Smooth muscle cell (in vitro differentiated cells): ENCODE results near the gene ERCC6. TPM values are rescaled to one million over a fixed set of nuclear protein-coding genes. Genes with fewer than 3 reads are reported as not detected.

ENCODE experiments used
- DNase-seq: peaks from one replicate; lab custom pipeline; 2025; ENCODE audit not compliant: unreplicated experiment; lab: John Stamatoyannopoulos, UW
- H2AFZ ChIP-seq: fragments of 200-600 bp; sonication (generic); 2 replicates; pipeline ENCODE4 v1.6.0; 2016; ENCODE audit warnings: antibody characterized with exemption, low read depth, mild to moderate bottlenecking
- H3F3A ChIP-seq: fragments of 200-600 bp; sonication (generic); 2 replicates; pipeline ENCODE4 v1.6.0; 2017; ENCODE audit warnings: antibody characterized with exemption, low read depth
- H3K27ac ChIP-seq: fragments of 200-600 bp; sonication (generic); 2 replicates; pipeline ENCODE4 v1.5.1; 2016; ENCODE audit warnings: low read depth, mild to moderate bottlenecking
- H3K27me3 ChIP-seq: fragments of 200-600 bp; sonication (generic); 2 replicates; pipeline ENCODE4 v1.6.1; 2016; ENCODE audit warnings: low read depth, mild to moderate bottlenecking
- H3K36me3 ChIP-seq: fragments of 200-600 bp; sonication (generic); 2 replicates; pipeline ENCODE4 v1.5.1; 2016; ENCODE audit warnings: low read depth
- H3K4me1 ChIP-seq: fragments of 200-600 bp; sonication (generic); 2 replicates; pipeline ENCODE4 v1.5.1; 2016; ENCODE audit warnings: low read depth
- H3K4me2 ChIP-seq: fragments of 200-600 bp; sonication (generic); 2 replicates; pipeline ENCODE4 v1.6.0; 2016; ENCODE audit warnings: mild to moderate bottlenecking
- H3K4me3 ChIP-seq: fragments of 200-600 bp; sonication (generic); 2 replicates; pipeline ENCODE4 v1.5.1; 2016; ENCODE audit warnings: mild to moderate bottlenecking
- H3K79me2 ChIP-seq: fragments of 200-600 bp; sonication (generic); 2 replicates; pipeline ENCODE4 v1.6.0; 2016; ENCODE audit warnings: low read depth, mild to moderate bottlenecking
- H3K9ac ChIP-seq: fragments of 200-600 bp; sonication (generic); 2 replicates; pipeline ENCODE4 v1.6.0; 2016; ENCODE audit warnings: low read depth
- H3K9me3 ChIP-seq: fragments of 200-600 bp; sonication (generic); replicated peaks from 2 replicates; pipeline ENCODE4 v1.5.1; 2016; ENCODE audit warnings: low read depth
- H4K20me1 ChIP-seq: fragments of 200-600 bp; sonication (generic); 2 replicates; pipeline ENCODE4 v1.6.0; 2016; ENCODE audit warnings: low read depth
- WGBS: methylation state at CpG from one replicate; pipeline ENCODE4 v1.1.7; 2016; ENCODE audit warnings: low lambda C conversion rate; 5-methylcytosine and 5-hydroxymethylcytosine counted together
- polyA plus RNA-seq: library from polyadenylated mRNA; unstranded; fragments of >200 nt; fragmentation: Nextera tagmentation; extraction: Ambion mirVana; gene quantifications from 2 replicates; pipeline ENCODE4 v1.2.1, GENCODE V29; 2016
- total RNA-seq: library from RNA; depleted of rRNA; stranded (reverse); fragments of >200 nt; gene quantifications from 2 replicates; pipeline ENCODE4 v1.2.3, GENCODE V29; 2014
- TF ChIP-seq, protein P1 (sequence below): fragments of 200-600 bp; sonication (generic); IDR thresholded peaks from 2 replicates; pipeline ENCODE4 v1.5.1; 2017; ENCODE audit warnings: borderline replicate concordance, mild to moderate bottlenecking, antibody characterized with exemption; ENCODE audit not compliant: insufficient read depth, poor library complexity, severe bottlenecking

Gene ERCC6
- total and polyA plus RNA-seq, 2 experiments from 2014 or later: 7.2 to 14.9 TPM

- WGBS: 96% methylated on average over 2 of the region's 2 CpGs
- Histone ChIP-seq H3K27me3 (no peaks in the 10 kb centered on the region), H3K9ac (no peak overlapping the region), H3K36me3 (no peaks in the 10 kb centered on the region), H3K4me1 (no peaks in the 10 kb centered on the region), H2AFZ (no peak overlapping the region), H3K9me3 (no peaks in the 10 kb centered on the region), H3K4me3 (no peak overlapping the region), H3K27ac (no peak overlapping the region), H4K20me1 (peaks cover 84% of the 10 kb centered on the region), H3K4me2 (no peak overlapping the region), H3K79me2 (no peaks in the 10 kb centered on the region), H3F3A (no peaks in the 10 kb centered on the region)
- DNase-seq: no peak
- TF ChIP-seq, protein P1, sequence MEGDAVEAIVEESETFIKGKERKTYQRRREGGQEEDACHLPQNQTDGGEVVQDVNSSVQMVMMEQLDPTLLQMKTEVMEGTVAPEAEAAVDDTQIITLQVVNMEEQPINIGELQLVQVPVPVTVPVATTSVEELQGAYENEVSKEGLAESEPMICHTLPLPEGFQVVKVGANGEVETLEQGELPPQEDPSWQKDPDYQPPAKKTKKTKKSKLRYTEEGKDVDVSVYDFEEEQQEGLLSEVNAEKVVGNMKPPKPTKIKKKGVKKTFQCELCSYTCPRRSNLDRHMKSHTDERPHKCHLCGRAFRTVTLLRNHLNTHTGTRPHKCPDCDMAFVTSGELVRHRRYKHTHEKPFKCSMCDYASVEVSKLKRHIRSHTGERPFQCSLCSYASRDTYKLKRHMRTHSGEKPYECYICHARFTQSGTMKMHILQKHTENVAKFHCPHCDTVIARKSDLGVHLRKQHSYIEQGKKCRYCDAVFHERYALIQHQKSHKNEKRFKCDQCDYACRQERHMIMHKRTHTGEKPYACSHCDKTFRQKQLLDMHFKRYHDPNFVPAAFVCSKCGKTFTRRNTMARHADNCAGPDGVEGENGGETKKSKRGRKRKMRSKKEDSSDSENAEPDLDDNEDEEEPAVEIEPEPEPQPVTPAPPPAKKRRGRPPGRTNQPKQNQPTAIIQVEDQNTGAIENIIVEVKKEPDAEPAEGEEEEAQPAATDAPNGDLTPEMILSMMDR: no peak
Measured at GRCh38 chr10:49518566-49518965, 20.4 kb downstream of the ERCC6 start.

- Histone ChIP-seq H3K27me3 (no peaks in the 10 kb centered on the region), H3K27ac (no peak overlapping the region), H3K4me3 (no peak overlapping the region), H3K36me3 (no peaks in the 10 kb centered on the region), H3K4me2 (no peak overlapping the region), H3K4me1 (no peaks in the 10 kb centered on the region), H2AFZ (no peak overlapping the region), H3F3A (no peaks in the 10 kb centered on the region), H3K9ac (no peak overlapping the region), H3K79me2 (no peaks in the 10 kb centered on the region), H4K20me1 (peaks cover 89% of the 10 kb centered on the region), H3K9me3 (no peaks in the 10 kb centered on the region)
- no peak for DNase-seq
- TF ChIP-seq, protein P1: no peak
- WGBS: 97% methylated on average over 16 of the region's 16 CpGs
Measured at GRCh38 chr10:49516216-49516970, 22.5 kb downstream of the ERCC6 start.

DNA sequence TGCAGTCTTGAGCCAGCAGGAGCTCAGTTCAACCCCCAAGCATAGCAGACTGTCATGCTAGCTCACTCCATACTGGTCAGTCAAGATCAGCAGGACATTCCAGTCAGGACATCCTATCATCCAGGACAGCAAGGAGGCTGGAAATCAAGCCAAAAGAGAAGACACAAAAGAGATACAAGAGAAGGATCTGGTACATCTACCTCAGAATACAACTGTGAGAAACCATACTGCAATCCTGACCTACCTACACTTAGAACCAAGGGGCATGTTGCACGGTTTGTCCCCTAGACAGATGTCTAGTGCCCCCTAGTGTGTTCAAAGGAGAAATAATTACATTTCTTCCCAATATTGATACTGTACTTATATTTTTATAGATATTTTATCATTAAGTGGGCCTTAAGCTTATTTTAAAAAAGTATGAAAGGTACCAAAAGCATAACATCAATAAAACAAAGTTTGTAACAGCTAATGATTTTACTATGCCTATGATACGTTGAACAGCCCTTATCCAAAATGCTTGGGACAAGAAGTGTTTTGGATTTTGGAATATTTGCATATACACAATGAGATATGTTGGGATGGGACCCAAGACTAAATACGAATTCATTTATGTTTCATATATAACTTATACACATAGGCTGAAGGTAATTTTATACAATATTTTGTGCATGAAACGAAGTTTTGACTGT lies 26.7 kb downstream of the ERCC6 start:
- Histone ChIP-seq H3K4me1 (no peaks in the 10 kb centered on the region), H3K27ac (no peak overlapping the region), H3K36me3 (no peaks in the 10 kb centered on the region), H3K9ac (no peak overlapping the region), H3K9me3 (no peaks in the 10 kb centered on the region), H3K27me3 (no peaks in the 10 kb centered on the region), H3K4me3 (no peak overlapping the region), H3K79me2 (no peaks in the 10 kb centered on the region), H3K4me2 (no peak overlapping the region), H3F3A (no peaks in the 10 kb centered on the region), H4K20me1 (peaks cover 86% of the 10 kb centered on the region), H2AFZ (no peak overlapping the region)
- 61% methylated on average over 4 of the region's 4 CpGs for WGBS
- no peak for DNase-seq
- TF ChIP-seq, protein P1: peak; percentile 70
